IPS-20b (cell line): ENCODE data around the gene CDK5.

Source experiments
- H3K27ac ChIP-seq: one replicate; pipeline ENCODE4 v1.5.1; 2013; ENCODE audit warnings: low read length
- H3K27me3 ChIP-seq: 2 replicates; pipeline ENCODE4 v1.6.1; 2013; ENCODE audit warnings: mild to moderate bottlenecking, low read length, inconsistent platforms; ENCODE audit not compliant: insufficient read depth
- H3K36me3 ChIP-seq: 2 replicates; pipeline ENCODE4 v1.6.1; 2013; ENCODE audit warnings: low read depth, mild to moderate bottlenecking, inconsistent platforms, low read length, moderate library complexity; ENCODE audit not compliant: insufficient read depth
- H3K4me1 ChIP-seq: 2 replicates; pipeline ENCODE4 v1.6.1; 2013; ENCODE audit warnings: mild to moderate bottlenecking, control low read depth, inconsistent platforms, low read length, moderate library complexity; ENCODE audit not compliant: insufficient read depth
- H3K4me3 ChIP-seq: 2 replicates; pipeline ENCODE4 v1.5.1; 2013; ENCODE audit warnings: mild to moderate bottlenecking, low read length, inconsistent platforms
- H3K9ac ChIP-seq: 2 replicates; pipeline ENCODE4 v1.6.1; 2013; ENCODE audit warnings: low read depth, mild to moderate bottlenecking, inconsistent platforms, low read length, moderate library complexity
- H3K9me3 ChIP-seq: 2 replicates; pipeline ENCODE4 v1.6.1; 2013; ENCODE audit warnings: mild to moderate bottlenecking, low read depth, low read length, inconsistent platforms; ENCODE audit not compliant: insufficient read depth

The CDK5 gene

DNA sequence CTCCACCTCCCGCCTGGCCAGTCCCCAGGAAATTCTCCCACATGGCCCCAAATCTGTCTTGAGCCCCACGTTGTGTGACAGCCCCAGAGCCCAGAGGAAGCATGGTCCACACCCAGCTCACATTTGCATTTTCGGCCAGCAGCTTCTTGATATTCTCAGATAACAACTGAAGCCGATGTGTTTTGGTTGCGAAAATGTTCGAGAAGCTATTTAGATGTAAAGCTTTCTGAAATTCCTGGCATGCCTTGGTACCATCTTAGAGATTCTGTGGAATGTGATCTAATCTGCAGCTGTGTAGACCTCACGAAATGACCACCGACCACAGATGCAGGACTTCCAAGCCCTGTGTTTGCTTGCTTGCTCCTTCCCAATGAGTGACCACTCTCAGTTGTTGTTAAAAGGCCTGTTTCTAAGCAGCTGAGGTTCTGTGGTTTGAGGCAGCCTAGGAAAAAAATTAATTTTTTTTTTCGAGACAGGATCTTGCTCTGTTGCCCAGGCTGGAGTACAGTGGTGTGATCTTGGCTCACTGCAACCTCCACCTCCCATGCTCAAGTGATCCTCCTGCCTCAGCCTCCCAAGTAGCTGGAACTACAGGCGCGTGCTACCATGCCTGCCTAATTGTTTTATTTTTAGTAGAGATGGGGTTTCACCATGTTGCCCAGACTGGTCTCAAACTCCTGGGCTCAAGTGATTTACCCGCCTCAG, 10.5 kb upstream of the CDK5 start:
- H3K9me3 ChIP-seq: no peaks in the 10 kb centered on the region
- peaks cover 76% of the 10 kb centered on the region for H3K36me3 ChIP-seq
- no peaks in the 10 kb centered on the region for H3K27me3 ChIP-seq
- no peak overlapping the region for H3K4me3 ChIP-seq
- no peak overlapping the region for H3K27ac ChIP-seq
- peak overlapping the region; percentile 45; the same call in 1 of the 2 replicates for H3K9ac ChIP-seq
- peaks cover 12% of the 10 kb centered on the region for H3K4me1 ChIP-seq

DNA sequence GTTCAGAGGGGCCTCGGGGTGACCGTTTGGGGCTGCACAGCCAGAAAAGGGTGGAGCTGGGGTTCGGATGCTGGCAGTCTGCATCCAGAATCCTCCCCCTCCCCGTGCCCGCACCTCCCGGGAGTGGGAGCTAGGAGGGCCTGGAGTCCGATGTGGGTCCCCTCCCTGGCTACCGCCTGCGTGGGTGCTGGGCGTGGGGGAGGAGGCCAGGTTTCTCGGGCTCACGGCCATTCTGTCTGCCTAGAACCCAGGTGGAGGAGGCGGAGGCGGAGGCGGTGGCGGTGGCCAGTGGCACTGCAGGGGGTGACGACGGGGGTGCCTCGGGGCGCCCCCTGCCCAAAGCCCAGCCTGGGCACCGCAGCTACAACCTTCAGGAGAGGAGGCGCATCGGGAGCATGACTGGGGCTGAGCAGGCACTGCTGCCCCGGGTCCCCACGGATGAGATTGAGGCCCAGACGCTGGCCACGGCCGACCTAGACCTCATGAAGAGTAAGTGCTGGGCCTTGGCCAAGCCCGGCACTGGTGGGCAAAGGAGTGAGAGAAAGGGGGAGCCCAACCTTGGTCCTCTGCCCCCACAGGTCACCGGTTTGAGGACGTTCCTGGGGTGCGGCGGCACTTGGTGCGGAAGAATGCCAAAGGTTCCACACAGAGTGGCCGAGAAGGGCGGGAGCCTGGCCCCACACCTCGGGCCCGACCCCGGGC, 8.7 kb upstream of the CDK5 start:
- Histone ChIP-seq H3K4me3 (no peak overlapping the region), H3K27me3 (no peaks in the 10 kb centered on the region; the same call in 1 of the 2 replicates), H3K36me3 (peaks cover 64% of the 10 kb centered on the region), H3K9me3 (no peaks in the 10 kb centered on the region), H3K27ac (no peak overlapping the region), H3K4me1 (peaks cover 19% of the 10 kb centered on the region), H3K9ac (no peak overlapping the region)

DNA sequence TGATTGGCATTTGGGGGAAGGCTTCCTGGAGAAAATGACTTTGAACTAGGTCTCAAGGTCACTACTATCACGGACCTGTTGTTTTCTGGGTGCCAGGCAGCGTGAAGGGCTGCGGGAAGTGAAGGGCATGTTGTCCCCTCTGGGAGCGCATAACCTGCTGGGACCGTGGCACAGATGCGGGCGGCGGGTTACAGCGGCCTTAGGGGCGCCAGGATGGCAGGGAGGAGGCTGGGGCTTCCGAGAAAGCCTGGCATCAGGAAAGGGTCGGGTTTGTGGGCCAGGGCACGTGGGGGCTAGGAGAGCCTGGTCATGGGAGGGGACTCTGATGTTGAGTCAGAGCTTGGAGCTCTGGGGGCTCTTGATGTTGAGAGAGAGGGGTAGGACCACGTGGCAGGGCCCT, 7.8 kb upstream of the CDK5 start:
- no peak overlapping the region for H3K4me3 ChIP-seq
- H3K27ac ChIP-seq: no peak overlapping the region
- no peak overlapping the region for H3K9ac ChIP-seq
- H3K4me1 ChIP-seq: peaks cover 28% of the 10 kb centered on the region
- peaks cover 6% of the 10 kb centered on the region; the same call in 1 of the 2 replicates for H3K27me3 ChIP-seq
- peaks cover 56% of the 10 kb centered on the region for H3K36me3 ChIP-seq
- no peaks in the 10 kb centered on the region for H3K9me3 ChIP-seq

DNA sequence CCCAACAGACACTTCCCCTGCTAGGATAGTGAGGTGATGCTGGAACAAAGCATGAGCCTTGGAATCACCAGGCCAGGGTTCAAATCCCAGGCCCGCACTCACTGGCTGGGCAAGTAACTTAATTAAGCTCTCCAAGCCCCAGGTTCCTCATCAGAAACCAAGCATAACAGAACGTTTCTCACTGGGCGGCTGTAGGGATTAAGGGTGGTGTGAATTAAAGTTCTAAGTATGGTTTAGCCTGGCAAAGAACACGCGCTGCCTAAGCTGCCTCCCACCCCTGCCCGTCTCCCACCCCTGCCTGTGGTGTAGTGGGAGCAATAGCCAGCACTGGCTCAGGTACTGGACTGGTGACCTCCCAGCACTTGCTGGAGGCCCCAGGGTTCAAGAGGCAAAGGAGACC, 7.3 kb upstream of the CDK5 start:
- Histone ChIP-seq H3K9ac (no peak overlapping the region), H3K4me3 (no peak overlapping the region), H3K4me1 (peaks cover 28% of the 10 kb centered on the region), H3K27me3 (peaks cover 10% of the 10 kb centered on the region; the same call in 1 of the 2 replicates), H3K27ac (no peak overlapping the region), H3K36me3 (peaks cover 51% of the 10 kb centered on the region), H3K9me3 (no peaks in the 10 kb centered on the region)

DNA sequence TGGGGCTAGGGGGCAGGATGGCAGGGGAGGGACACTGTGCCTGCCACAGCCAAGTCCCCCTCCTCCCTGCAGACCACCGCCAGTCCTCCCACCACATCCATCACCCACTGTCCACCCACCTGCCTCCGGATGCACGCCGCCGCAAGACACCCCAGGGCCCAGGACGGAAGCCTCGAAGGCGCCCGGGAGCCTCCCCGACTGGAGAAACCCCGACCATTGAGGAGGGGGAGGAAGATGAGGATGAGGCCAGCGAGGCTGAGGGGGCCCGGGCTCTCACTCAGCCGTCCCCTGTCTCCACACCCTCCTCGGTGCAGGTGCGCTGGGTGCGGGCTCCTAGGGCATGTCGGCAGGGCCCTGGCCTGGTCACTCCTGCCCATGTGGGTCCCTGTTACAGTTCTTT, 6.8 kb upstream of the CDK5 start:
- no peak overlapping the region for H3K9ac ChIP-seq
- H3K4me1 ChIP-seq: peaks cover 28% of the 10 kb centered on the region
- peaks cover 10% of the 10 kb centered on the region; the same call in 1 of the 2 replicates for H3K27me3 ChIP-seq
- no peak overlapping the region for H3K27ac ChIP-seq
- H3K9me3 ChIP-seq: no peaks in the 10 kb centered on the region
- H3K4me3 ChIP-seq: no peak overlapping the region
- H3K36me3 ChIP-seq: peaks cover 45% of the 10 kb centered on the region

DNA sequence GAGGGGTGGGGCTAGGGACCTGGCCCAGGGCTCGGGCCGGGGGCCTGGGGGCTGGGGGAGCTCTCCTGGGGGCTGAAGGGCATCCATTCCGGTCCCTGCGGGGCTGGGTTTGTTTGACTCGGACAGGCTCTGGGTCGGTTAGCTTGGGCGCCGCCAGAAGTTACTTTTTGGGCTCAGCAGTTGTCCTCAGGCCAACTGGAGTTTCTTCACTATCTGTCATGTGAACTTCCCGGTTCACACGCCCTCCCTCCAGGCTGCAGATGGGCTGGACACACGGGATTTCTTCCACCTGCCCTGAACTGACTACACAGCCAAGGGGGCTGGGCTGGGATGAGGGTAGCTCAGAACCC, 5.5 kb upstream of the CDK5 start:
- Histone ChIP-seq H3K27me3 (peaks cover 17% of the 10 kb centered on the region; the same call in 1 of the 2 replicates), H3K27ac (no peak overlapping the region), H3K9me3 (no peaks in the 10 kb centered on the region), H3K4me1 (peaks cover 37% of the 10 kb centered on the region), H3K4me3 (peak overlapping the region; percentile 73), H3K9ac (peak overlapping the region; percentile 53; the same call in 1 of the 2 replicates), H3K36me3 (peaks cover 37% of the 10 kb centered on the region)

DNA sequence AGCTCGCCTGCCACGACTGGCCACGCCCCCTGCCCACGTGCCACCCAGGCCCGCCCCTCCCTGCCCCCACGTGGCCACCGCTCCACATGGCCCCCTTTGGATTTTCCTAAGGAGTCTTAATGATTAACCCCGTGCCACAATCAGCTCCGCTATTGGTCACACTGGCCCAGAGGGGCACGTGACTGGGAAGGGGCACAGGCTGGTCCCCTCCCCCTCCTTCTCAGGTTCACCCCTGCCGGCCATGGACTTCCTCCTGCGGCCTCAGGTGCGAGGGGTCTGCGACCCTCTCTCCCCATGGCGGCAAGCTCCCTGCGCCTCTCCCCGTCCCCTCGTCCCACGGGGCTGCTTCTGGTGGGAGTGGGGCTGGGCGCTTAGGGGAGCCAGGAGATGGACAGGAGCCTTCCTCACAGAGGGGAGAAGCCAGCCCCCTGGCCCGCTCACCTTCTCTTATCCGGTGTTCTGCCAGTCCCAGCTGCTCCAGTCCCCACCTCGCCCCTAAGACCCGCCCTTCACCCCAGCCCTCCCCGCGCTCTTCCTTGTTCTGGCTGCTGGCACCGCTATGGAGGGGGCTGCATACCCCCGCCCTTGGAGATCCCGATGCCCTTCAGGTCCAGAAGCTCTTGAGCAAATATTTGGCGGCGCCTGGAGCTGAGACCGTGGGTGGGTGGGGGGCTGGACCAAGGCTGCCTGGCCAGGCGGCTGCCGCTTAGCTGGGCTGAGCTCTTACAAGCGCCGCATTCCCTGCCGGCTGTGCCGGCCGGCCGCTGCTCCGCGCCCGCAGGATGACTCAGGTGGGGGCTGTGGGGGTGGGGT, 4.9 kb upstream of the CDK5 start:
- peaks cover 31% of the 10 kb centered on the region for H3K36me3 ChIP-seq
- H3K4me3 ChIP-seq: peak overlapping the region; percentile 73
- H3K9me3 ChIP-seq: no peaks in the 10 kb centered on the region
- peaks cover 32% of the 10 kb centered on the region for H3K4me1 ChIP-seq
- H3K27me3 ChIP-seq: peaks cover 17% of the 10 kb centered on the region; the same call in 1 of the 2 replicates
- peak overlapping the region; percentile 72 for H3K27ac ChIP-seq
- peak overlapping the region; percentile 79; the same call in 1 of the 2 replicates for H3K9ac ChIP-seq

DNA sequence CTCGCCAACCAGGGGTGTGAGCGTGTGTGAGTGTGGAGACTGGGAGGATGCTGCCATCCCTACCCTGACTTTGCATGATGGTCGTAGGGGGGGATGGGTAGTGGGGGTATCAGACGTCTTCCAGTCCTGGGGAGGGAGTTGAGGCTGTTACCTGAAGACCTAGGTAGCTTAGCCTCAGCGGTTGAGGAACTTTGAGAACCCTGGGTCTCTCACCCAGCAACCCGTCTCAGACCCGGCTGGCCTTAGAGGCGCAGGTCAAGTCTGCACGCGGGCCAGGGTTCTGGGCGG, 4.4 kb upstream of the CDK5 start:
- H3K9ac ChIP-seq: peak overlapping the region; percentile 20; the same call in 1 of the 2 replicates
- H3K4me1 ChIP-seq: peaks cover 28% of the 10 kb centered on the region
- no peaks in the 10 kb centered on the region for H3K9me3 ChIP-seq
- no peak overlapping the region for H3K27ac ChIP-seq
- H3K4me3 ChIP-seq: peak overlapping the region; percentile 94
- peaks cover 26% of the 10 kb centered on the region for H3K36me3 ChIP-seq
- H3K27me3 ChIP-seq: peaks cover 20% of the 10 kb centered on the region

DNA sequence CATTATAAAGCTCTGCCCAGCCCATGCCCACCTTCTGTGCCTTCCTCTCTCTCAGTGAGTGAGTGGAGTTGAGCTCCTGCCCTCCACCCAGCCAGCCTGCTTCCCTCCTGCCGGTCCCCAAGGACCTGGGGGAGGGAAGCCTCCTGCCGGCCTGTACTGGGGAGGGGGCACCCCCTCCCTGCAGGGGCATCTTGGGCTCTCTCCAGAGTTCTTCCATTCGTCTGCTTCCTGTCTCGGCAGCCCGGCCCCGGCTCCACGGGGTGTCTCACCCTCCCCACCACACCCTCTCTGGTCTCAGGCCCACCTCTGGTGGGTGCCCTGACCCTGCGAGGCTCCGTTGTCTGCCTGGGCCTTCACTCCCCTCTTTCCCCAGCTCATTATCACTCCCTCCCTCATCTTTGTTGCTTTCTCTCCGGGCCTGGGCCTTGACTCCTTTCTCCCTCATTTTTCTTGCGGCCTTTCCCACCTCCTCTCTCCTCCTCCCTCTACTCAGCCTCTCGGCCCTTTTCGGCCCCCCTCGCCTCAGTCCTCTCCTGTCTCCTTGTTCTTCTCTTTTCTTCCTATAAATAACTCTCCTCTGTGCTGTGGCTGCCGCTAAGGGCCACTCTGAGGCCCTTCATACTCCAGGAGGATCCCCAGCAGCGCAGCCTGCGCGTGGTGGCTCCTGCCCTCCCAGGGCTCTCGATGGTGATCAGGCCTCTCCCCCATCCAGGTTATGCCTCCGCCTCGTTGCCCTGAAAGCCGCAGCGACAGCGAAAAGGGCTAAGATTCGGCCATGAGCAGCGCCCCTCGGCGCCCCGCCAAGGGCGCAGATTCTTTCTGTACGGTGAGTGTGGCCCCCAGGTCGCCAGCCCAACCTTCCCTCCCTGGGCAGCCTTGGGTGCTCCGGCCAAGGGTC, 3.8 kb upstream of the CDK5 start:
- H3K27ac ChIP-seq: no peak overlapping the region

DNA sequence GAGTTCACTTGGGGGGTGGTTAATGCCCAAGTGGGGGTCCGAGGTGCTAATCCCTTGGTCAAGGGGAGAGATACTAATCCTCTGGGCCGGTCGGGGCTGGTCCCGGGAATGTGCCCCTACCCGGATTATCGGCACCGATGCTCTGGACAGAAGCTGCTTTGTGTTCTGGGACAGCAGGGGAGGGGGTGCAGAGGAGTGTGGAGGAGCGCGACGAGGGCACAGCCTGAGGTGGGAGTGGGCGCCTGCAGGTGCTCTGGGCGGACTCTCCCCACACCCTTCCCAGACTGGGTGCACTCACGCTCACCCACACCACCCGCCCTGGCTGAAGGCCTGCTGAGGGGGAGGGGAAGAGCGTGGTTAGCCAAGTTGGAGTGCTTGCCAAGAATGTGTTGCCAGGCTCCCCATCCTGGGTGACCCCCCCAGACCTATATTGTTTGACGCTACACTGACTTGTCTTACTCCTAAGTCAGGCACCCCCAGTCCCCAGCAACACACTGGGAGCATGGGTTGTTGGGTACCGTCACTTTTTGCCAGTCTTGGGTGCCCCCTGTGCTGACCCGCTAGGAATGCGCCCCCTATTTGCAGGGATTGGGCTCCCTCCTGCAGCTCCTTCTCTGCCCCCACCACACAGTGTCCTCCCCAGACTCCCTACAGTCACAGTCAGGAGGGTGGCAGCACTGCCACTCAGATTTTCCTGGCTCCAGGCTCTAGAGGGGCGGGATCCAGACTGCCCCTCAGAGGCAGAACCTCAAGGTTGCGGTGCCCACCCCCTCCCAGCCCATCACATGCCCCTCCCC, 2.9 kb upstream of the CDK5 start:
- Histone ChIP-seq H3K4me1 (peaks cover 28% of the 10 kb centered on the region), H3K27ac (no peak overlapping the region), H3K27me3 (peaks cover 34% of the 10 kb centered on the region), H3K9ac (peak overlapping the region; percentile 46; the same call in 1 of the 2 replicates), H3K4me3 (peak overlapping the region; percentile 94), H3K9me3 (no peaks in the 10 kb centered on the region), H3K36me3 (peaks cover 11% of the 10 kb centered on the region)

More for the DNA sequence above, 3.8 kb upstream of the CDK5 start:
- H3K4me1 ChIP-seq: peaks cover 28% of the 10 kb centered on the region
- H3K36me3 ChIP-seq: peaks cover 20% of the 10 kb centered on the region
- peak overlapping the region; percentile 94 for H3K4me3 ChIP-seq
- no peaks in the 10 kb centered on the region for H3K9me3 ChIP-seq
- H3K9ac ChIP-seq: peak overlapping the region; percentile 20; the same call in 1 of the 2 replicates
- peaks cover 26% of the 10 kb centered on the region for H3K27me3 ChIP-seq
